H1 (cell line): ENCODE measurements around the gene TNS4. TPM values are rescaled to one million over a fixed set of nuclear protein-coding genes. Genes with fewer than 3 reads are reported as not detected.
A peak's percentile ranks its signal among the peaks of the same experiment; 100 is the strongest.

Experiments
- CTCF ChIA-PET: fragments of 300-600 bp; sonication (Branson Sonifier 250); formaldehyde crosslinking; loops from one replicate; lab custom pipeline; 2021; ENCODE audit not compliant: partially characterized antibody; lab: Charles Lee
- POLR2A ChIA-PET: fragments of 300-600 bp; sonication (Branson Sonifier 250); formaldehyde crosslinking; loops from one replicate; lab custom pipeline; 2021; ENCODE audit warnings: inconsistent platforms; ENCODE audit not compliant: partially characterized antibody; lab: Charles Lee
- DNase-seq, 2 experiments: peaks; one replicate each; pipeline versions ENCODE4 v3.0.0 to v3.0.0-alpha.2; 2010 to 2022; ENCODE audit warnings: low spot score in 2 of 2, low read depth in 1 of 2, mixed read lengths in 1 of 2
- FAIRE-seq: peaks from 2 replicates; lab custom pipeline; 2011; peaks lifted over from hg19 to GRCh38; lab: Jason Lieb, UNC
- H2AFZ ChIP-seq: 2 replicates; pipeline ENCODE4 v1.8.1; 2012; ENCODE audit warnings: low read length, inconsistent platforms
- H2AK5ac ChIP-seq: 2 replicates; pipeline ENCODE4 v1.6.1; 2013; ENCODE audit warnings: low read depth, low read length
- H2BK120ac ChIP-seq: replicated peaks from 2 replicates; pipeline ENCODE3; 2013; ENCODE audit warnings: low read depth, low read length, inconsistent platforms
- H2BK12ac ChIP-seq: 2 replicates; pipeline ENCODE4 v1.6.1; 2013; ENCODE audit warnings: low read depth, low read length
- H2BK15ac ChIP-seq: 2 replicates; pipeline ENCODE4 v1.6.1; 2013; ENCODE audit warnings: low read length
- H2BK20ac ChIP-seq: 2 replicates; pipeline ENCODE4 v1.6.1; 2013; ENCODE audit warnings: low read length
- H2BK5ac ChIP-seq: 2 replicates; pipeline ENCODE4 v1.6.1; 2013; ENCODE audit warnings: low read depth, low read length
- H3K14ac ChIP-seq: 2 replicates; pipeline ENCODE4 v1.6.1; 2013; ENCODE audit warnings: inconsistent platforms; ENCODE audit not compliant: insufficient read length
- H3K18ac ChIP-seq: 2 replicates; pipeline ENCODE4 v1.6.1; 2013; ENCODE audit warnings: low read length; ENCODE audit errors: extremely low read depth
- H3K23ac ChIP-seq: 2 replicates; pipeline ENCODE4 v1.6.1; 2013; ENCODE audit warnings: inconsistent platforms; ENCODE audit not compliant: insufficient read length
- H3K23me2 ChIP-seq: 2 replicates; pipeline ENCODE4 v1.6.1; 2013; ENCODE audit warnings: low read depth, low read length
- H3K27ac ChIP-seq: 2 replicates; pipeline ENCODE4 v1.6.1; 2011; ENCODE audit warnings: low read depth, low read length, inconsistent platforms
- H3K27me3 ChIP-seq, 4 experiments: replicated peaks in 1 of 4; 1 replicate in 1 of 4; 2 replicates in 3 of 4; pipeline versions ENCODE4 v1.6.1 to v1.8.1; 2011 to 2013; ENCODE audit warnings: low read length in 3 of 4, mild to moderate bottlenecking in 3 of 4, inconsistent platforms in 2 of 4, mixed read lengths in 2 of 4, moderate library complexity in 1 of 4; ENCODE audit not compliant: control insufficient read depth in 3 of 4, insufficient read depth in 3 of 4; ENCODE audit errors: extremely low read depth in 1 of 4
- H3K36me3 ChIP-seq, 4 experiments: 2 replicates each; pipeline versions ENCODE4 v1.6.1 to v1.8.1; 2011 to 2013; ENCODE audit warnings: mild to moderate bottlenecking in 4 of 4, low read length in 3 of 4, moderate library complexity in 2 of 4, control low read depth in 1 of 4, inconsistent platforms in 1 of 4; ENCODE audit not compliant: insufficient read depth in 4 of 4, control insufficient read depth in 2 of 4
- H3K4ac ChIP-seq: replicated peaks from 2 replicates; pipeline ENCODE3; 2013; ENCODE audit warnings: low read length, low read depth, mixed read lengths, inconsistent platforms; ENCODE audit not compliant: insufficient read length
- H3K4me1 ChIP-seq, 4 experiments: replicated peaks in 1 of 4; 1 replicate in 1 of 4; 2 replicates in 3 of 4; pipeline versions ENCODE4 v1.6.1 to v1.8.1; 2011 to 2013; ENCODE audit warnings: low read length in 3 of 4, inconsistent platforms in 2 of 4, mixed read lengths in 1 of 4; ENCODE audit not compliant: insufficient read depth in 4 of 4, control insufficient read depth in 3 of 4
- H3K4me2 ChIP-seq, 2 experiments: 2 replicates each; pipeline versions ENCODE4 v1.6.1 to v1.8.1; 2011 to 2013; ENCODE audit warnings: low read depth in 2 of 2, low read length in 2 of 2, control low read depth in 1 of 2, inconsistent platforms in 1 of 2, mild to moderate bottlenecking in 1 of 2; ENCODE audit not compliant: insufficient read depth in 1 of 2
- H3K4me3 ChIP-seq, 4 experiments: fragments of 200-600, 300-600 bp in 1 of 4; sonication (generic), shearing (Covaris generic), sonication (Bioruptor Twin) in 1 of 4; 2 replicates each; pipeline versions ENCODE4 v1.5.1 to v1.8.1; 2011 to 2016; ENCODE audit warnings: low read length in 4 of 4, low read depth in 3 of 4, control low read depth in 2 of 4, inconsistent platforms in 2 of 4, mild to moderate bottlenecking in 2 of 4, mixed read lengths in 1 of 4, moderate library complexity in 1 of 4; ENCODE audit not compliant: insufficient read depth in 2 of 4; ENCODE audit errors: extremely low read depth in 1 of 4
- H3K56ac ChIP-seq: replicated peaks from 2 replicates; pipeline ENCODE3; 2013; ENCODE audit warnings: low read depth, mild to moderate bottlenecking, mixed read lengths, low read length, inconsistent platforms; ENCODE audit not compliant: insufficient read length
- H3K79me1 ChIP-seq: 2 replicates; pipeline ENCODE4 v1.6.1; 2013; ENCODE audit warnings: low read depth, low read length, control low read depth
- H3K79me2 ChIP-seq, 2 experiments: 2 replicates each; pipeline versions ENCODE4 v1.6.1 to v1.8.1; 2012 to 2013; ENCODE audit warnings: low read length in 2 of 2, mild to moderate bottlenecking in 2 of 2, inconsistent platforms in 1 of 2; ENCODE audit not compliant: insufficient read depth in 2 of 2, control insufficient read depth in 1 of 2
- H3K9ac ChIP-seq, 4 experiments: replicated peaks in 1 of 4; 1 replicate in 1 of 4; 2 replicates in 3 of 4; pipeline versions ENCODE4 v1.6.1 to v1.8.1; 2011 to 2013; ENCODE audit warnings: low read depth in 3 of 4, low read length in 3 of 4, control low read depth in 2 of 4, mild to moderate bottlenecking in 2 of 4, moderate library complexity in 2 of 4, inconsistent platforms in 1 of 4; ENCODE audit errors: extremely low read depth in 1 of 4
- H3K9me3 ChIP-seq, 2 experiments: 2 replicates each; pipeline versions ENCODE4 v1.6.1 to v1.8.1; 2012 to 2013; ENCODE audit warnings: mild to moderate bottlenecking in 2 of 2, moderate library complexity in 2 of 2, control low read depth in 1 of 2, inconsistent platforms in 1 of 2, low read depth in 1 of 2, low read length in 1 of 2, mixed read lengths in 1 of 2; ENCODE audit not compliant: insufficient read depth in 2 of 2
- H4K20me1 ChIP-seq, 2 experiments: replicated peaks in 1 of 2; 2 replicates each; pipeline versions ENCODE3 to v1.8.1; 2011 to 2013; ENCODE audit warnings: inconsistent platforms in 2 of 2, low read length in 2 of 2, mild to moderate bottlenecking in 1 of 2; ENCODE audit not compliant: insufficient read depth in 2 of 2, control insufficient read depth in 1 of 2
- H4K5ac ChIP-seq: 2 replicates; pipeline ENCODE4 v1.6.1; 2013; ENCODE audit warnings: low read length, low read depth, mixed read lengths, inconsistent platforms; ENCODE audit not compliant: insufficient read length
- H4K8ac ChIP-seq: 2 replicates; pipeline ENCODE4 v1.8.0; 2013; ENCODE audit warnings: mild to moderate bottlenecking, moderate library complexity, low read length, inconsistent platforms; ENCODE audit not compliant: insufficient read depth; ENCODE audit errors: extremely low read depth
- H4K91ac ChIP-seq: replicated peaks from 2 replicates; pipeline ENCODE3; 2013; ENCODE audit warnings: low read length, mixed read lengths, inconsistent platforms; ENCODE audit not compliant: insufficient read length
- HDAC2 ChIP-seq, 2 experiments: fragments of 300-600 bp in 1 of 2; sonication (generic) in 1 of 2; IDR thresholded peaks; 2 replicates each; pipeline ENCODE4 v1.6.1; 2011 to 2012; ENCODE audit warnings: low read depth in 2 of 2, low read length in 2 of 2, mild to moderate bottlenecking in 2 of 2, moderate library complexity in 2 of 2, borderline replicate concordance in 1 of 2, inconsistent platforms in 1 of 2
- NANOG ChIP-seq: IDR thresholded peaks from 2 replicates; pipeline ENCODE4 v1.6.1; 2011; ENCODE audit warnings: low read length, low read depth, mild to moderate bottlenecking, inconsistent platforms; ENCODE audit not compliant: insufficient read depth, poor library complexity, severe bottlenecking
- RNF2 ChIP-seq: fragments of 200-900, 300-1000 bp; sonication (generic); IDR thresholded peaks from 2 replicates; pipeline ENCODE4 v1.7.1; 2016; ENCODE audit warnings: borderline replicate concordance, low read depth, mild to moderate bottlenecking, antibody characterized with exemption, low read length; ENCODE audit not compliant: poor library complexity, severe bottlenecking; ENCODE audit errors: missing control alignments
- WGBS, 2 experiments: shearing (Covaris generic) in 1 of 2; methylation state at CpG; one replicate each; pipeline versions ENCODE4 v1.1.6 to v1.1.7; 2013 to 2015; ENCODE audit warnings: low lambda C conversion rate in 2 of 2, mixed read lengths in 2 of 2, inconsistent platforms in 1 of 2, low coverage in 1 of 2, missing lambda C conversion rate in 1 of 2; ENCODE audit not compliant: insufficient replicate concordance in 2 of 2, insufficient coverage in 1 of 2, insufficient read length in 1 of 2; ENCODE audit errors: extremely low coverage in 1 of 2, missing lambda C conversion rate in 1 of 2; 5-methylcytosine and 5-hydroxymethylcytosine counted together
- polyA plus RNA-seq, 7 experiments: library from polyadenylated mRNA; depleted of rRNA in 3 of 7; stranded (reverse) in 5 of 7; unstranded in 2 of 7; fragments of >200 nt in 5 of 7; fragments of 200-250 nt in 2 of 7; gene quantifications; 1 replicate in 5 of 7; 2 replicates in 1 of 7; 4 replicates in 1 of 7; pipeline versions ENCODE4 v1.2.1 to v1.2.3, GENCODE V29; 2011 to 2013; ENCODE audit warnings: missing spikeins in 2 of 7, mixed read lengths in 2 of 7
- total RNA-seq: library from RNA; stranded (reverse); fragmentation: NEBNext Ultra II Directional; extraction: Animal tissue kit (Norgen Biotek cat#: 25700); gene quantifications from 2 replicates; pipeline ENCODE4 v1.2.1, GENCODE V29; 2021

Gene TNS4
- total and polyA plus RNA-seq, 2 of the 8 experiments (the other 6 are each of a cell fraction or from before 2014, with no cell fraction given), result 0.20 to 0.21 TPM

- no peaks in the 10 kb centered on the region for H3K36me3 ChIP-seq
- ChIA-PET POLR2A (interaction anchor here (0.8 to 1.0 kb wide), 3 partner anchors 19 to 248 kb away, joined by 3 read pairs; no protein-coding TSS in a partner anchor), CTCF (interaction anchor here (1.0 to 19.4 kb wide), 15 partner anchors 9 to 178 kb away, joined by 3 to 435 read pairs (median 5); partner anchors contain the start of gene IGFBP4)
- no peak overlapping the region for H4K8ac ChIP-seq
- H2AK5ac ChIP-seq, result no peak overlapping the region
- no peak overlapping the region for H3K4me3 ChIP-seq
- no peaks in the 10 kb centered on the region for H3K79me1 ChIP-seq
- DNase-seq (no peak), FAIRE-seq (no peak)
- H3K18ac ChIP-seq, result no peak overlapping the region
- no peak overlapping the region for H4K5ac ChIP-seq
- no peak overlapping the region for H4K91ac ChIP-seq
- H3K4me1 ChIP-seq, result peaks cover 0 to 8% (median 1%) of the 10 kb centered on the region in 4 experiments; a peak in 2 of 7 replicates
- no peak overlapping the region for H2BK120ac ChIP-seq
- H2BK15ac ChIP-seq, result no peak overlapping the region
- peaks cover 3% of the 10 kb centered on the region; the same call in 1 of the 2 replicates for H3K23me2 ChIP-seq
- H2BK20ac ChIP-seq, result peak overlapping the region; percentile 6; the same call in 1 of the 2 replicates
- WGBS, 2 experiments, result 94% methylated on average over 13 of the region's 13 CpGs; no CpG with 5 or more reads in 1 of the 2 experiments
- no peak overlapping the region for H3K4ac ChIP-seq
- H3K79me2 ChIP-seq, result no peaks in the 10 kb centered on the region
- no peak overlapping the region for H3K4me2 ChIP-seq
- no peak overlapping the region for H3K14ac ChIP-seq
- no peak overlapping the region for H3K56ac ChIP-seq
- H3K27ac ChIP-seq, result no peak overlapping the region
- TF ChIP-seq RNF2 (no peak), HDAC2 (IDR thresholded peaks at IDR 0.05; ENCODE audit: borderline replicate concordance in 1 of 2, low read depth in 2 of 2, low read length in 2 of 2) (no peak), NANOG (no peak)
- H2BK5ac ChIP-seq, result 0 out of 2 replicates have a peak overlapping the region, but pooled peaks have one; percentile 25
- H3K27me3 ChIP-seq, result no peaks in the 10 kb centered on the region; a peak in 1 of 7 replicates
- peaks cover 0 to 1% of the 10 kb centered on the region in 2 experiments for H4K20me1 ChIP-seq
- no peak overlapping the region for H3K23ac ChIP-seq
- H2AFZ ChIP-seq, result 0 out of 2 replicates have a peak overlapping the region, but pooled peaks have one; percentile 11
- H3K9ac ChIP-seq, result no peak overlapping the region
- no peaks in the 10 kb centered on the region for H3K9me3 ChIP-seq
- H2BK12ac ChIP-seq, result no peak overlapping the region
Measured at GRCh38 chr17:40536295-40537171, 35.1 kb upstream of the TNS4 start.
